Osteocyte (in vitro differentiated cells): ENCODE measurements around the gene PAPPA2. TPM values are rescaled to one million over a fixed set of nuclear protein-coding genes. Genes with fewer than 3 reads are reported as not detected.

Experiments used
- DNase-seq: peaks from one replicate; pipeline ENCODE4 v3.0.0; 2021; ENCODE audit warnings: mixed read lengths; ENCODE audit not compliant: unreplicated experiment; ENCODE audit errors: extremely low spot score
- H3K27ac Mint-ChIP-seq: one replicate; pipeline ENCODE4 v1.8.0; 2021; ENCODE audit warnings: mild to moderate bottlenecking, mixed read lengths; ENCODE audit not compliant: unreplicated experiment
- H3K27me3 Mint-ChIP-seq: one replicate; pipeline ENCODE4 v1.8.0; 2021; ENCODE audit warnings: mixed read lengths; ENCODE audit not compliant: unreplicated experiment
- H3K36me3 Mint-ChIP-seq: one replicate; pipeline ENCODE4 v1.8.0; 2021; ENCODE audit warnings: mixed read lengths; ENCODE audit not compliant: unreplicated experiment
- H3K4me1 Mint-ChIP-seq: one replicate; pipeline ENCODE4 v1.8.0; 2021; ENCODE audit warnings: mixed read lengths; ENCODE audit not compliant: unreplicated experiment
- H3K4me3 Mint-ChIP-seq: one replicate; pipeline ENCODE4 v1.8.0; 2021; ENCODE audit warnings: mild to moderate bottlenecking, moderate library complexity, mixed read lengths; ENCODE audit not compliant: unreplicated experiment
- H3K9me3 Mint-ChIP-seq: one replicate; pipeline ENCODE4 v1.8.0; 2021; ENCODE audit warnings: mixed read lengths; ENCODE audit not compliant: unreplicated experiment
- CTCF ChIP-seq: fragments of 200-600 bp; sonication (generic); IDR thresholded peaks from 2 replicates; pipeline ENCODE4 v1.5.0; 2021; ENCODE audit warnings: antibody characterized with exemption, mild to moderate bottlenecking, moderate library complexity
- total RNA-seq: library from RNA; stranded (reverse); gene quantifications from 2 replicates; pipeline ENCODE4 v1.2.1, GENCODE V29; 2021

PAPPA2 gene
- total RNA-seq, 1 donor from 2014 or later: 0.35 TPM

GRCh38 chr1:176566004-176566975, 103.3 kb downstream of the PAPPA2 start:
- Mint-ChIP-seq H3K4me3 (no peak overlapping the region), H3K36me3 (no peaks in the 10 kb centered on the region), H3K27ac (no peak overlapping the region), H3K9me3 (no peaks in the 10 kb centered on the region), H3K27me3 (no peaks in the 10 kb centered on the region), H3K4me1 (no peaks in the 10 kb centered on the region)
- no peak for TF ChIP-seq CTCF
- no peak for DNase-seq

GRCh38 chr1:176567190-176567794, 104.3 kb downstream of the PAPPA2 start:
- Mint-ChIP-seq H3K27ac (no peak overlapping the region), H3K4me3 (no peak overlapping the region)
- DNase-seq: no peak

GRCh38 chr1:176568185-176568584, 105.2 kb downstream of the PAPPA2 start:
- DNase-seq: no peak
- H3K27me3 Mint-ChIP-seq: no peaks in the 10 kb centered on the region
- no peaks in the 10 kb centered on the region for H3K36me3 Mint-ChIP-seq
- no peak overlapping the region for H3K27ac Mint-ChIP-seq
- no peak for TF ChIP-seq CTCF
- H3K4me3 Mint-ChIP-seq: no peak overlapping the region
- no peaks in the 10 kb centered on the region for H3K4me1 Mint-ChIP-seq
- no peaks in the 10 kb centered on the region for H3K9me3 Mint-ChIP-seq

More at GRCh38 chr1:176567190-176567794, 104.3 kb downstream of the PAPPA2 start:
- Mint-ChIP-seq H3K27me3 (no peaks in the 10 kb centered on the region), H3K36me3 (no peaks in the 10 kb centered on the region), H3K9me3 (no peaks in the 10 kb centered on the region), H3K4me1 (no peaks in the 10 kb centered on the region)
- no peak for TF ChIP-seq CTCF

GRCh38 chr1:176574756-176575155, 111.8 kb downstream of the PAPPA2 start:
- H3K27me3 Mint-ChIP-seq: no peaks in the 10 kb centered on the region
- no peak overlapping the region for H3K27ac Mint-ChIP-seq
- DNase-seq: no peak
- no peaks in the 10 kb centered on the region for H3K9me3 Mint-ChIP-seq
- H3K36me3 Mint-ChIP-seq: no peaks in the 10 kb centered on the region
- TF ChIP-seq CTCF: no peak
- no peaks in the 10 kb centered on the region for H3K4me1 Mint-ChIP-seq
- no peak overlapping the region for H3K4me3 Mint-ChIP-seq

- Mint-ChIP-seq H3K36me3 (no peaks in the 10 kb centered on the region), H3K4me3 (no peak overlapping the region), H3K27me3 (no peaks in the 10 kb centered on the region), H3K9me3 (no peaks in the 10 kb centered on the region), H3K27ac (no peak overlapping the region), H3K4me1 (no peaks in the 10 kb centered on the region)
- no peak for DNase-seq
- TF ChIP-seq CTCF: no peak
Observed at GRCh38 chr1:176575991-176576390, 113.0 kb downstream of the PAPPA2 start.
